Spleen (tissue), 11 donors: ENCODE measurements around the gene CABP2. TPM values are rescaled to one million over a fixed set of nuclear protein-coding genes. Genes with fewer than 3 reads are reported as not detected.

ENCODE experiments used
- DNase-seq: peaks from one replicate; pipeline ENCODE4 v3.0.0-alpha.2; 2020
- H3K27ac ChIP-seq, 8 donors: fragments of 200-600 bp; sonication (generic) in 7 of 8; 1 replicate in 4 of 8; 2 replicates in 4 of 8; pipeline versions ENCODE4 v1.5.0 to v1.8.0; 2016 to 2021; ENCODE audit warnings: inconsistent platforms in 4 of 8, mild to moderate bottlenecking in 4 of 8, moderate library complexity in 1 of 8
- H3K27me3 ChIP-seq, 7 donors: fragments of 200-600 bp; sonication (generic) in 6 of 7; replicated peaks in 1 of 7; 1 replicate in 4 of 7; 2 replicates in 3 of 7; pipeline versions ENCODE4 v1.5.0 to v1.8.0; 2016 to 2021; ENCODE audit warnings: inconsistent platforms in 3 of 7, mild to moderate bottlenecking in 1 of 7
- H3K36me3 ChIP-seq, 6 donors: fragments of 200-600 bp; sonication (generic) in 5 of 6; 1 replicate in 4 of 6; 2 replicates in 2 of 6; pipeline versions ENCODE4 v1.5.0 to v1.8.0; 2016 to 2021; ENCODE audit warnings: inconsistent platforms in 2 of 6
- H3K4me1 ChIP-seq, 6 donors: fragments of 200-600 bp; sonication (generic) in 5 of 6; 1 replicate in 3 of 6; 2 replicates in 3 of 6; pipeline versions ENCODE4 v1.5.0 to v1.8.0; 2016 to 2021; ENCODE audit warnings: inconsistent platforms in 3 of 6
- H3K4me3 ChIP-seq, 8 donors: fragments of 200-600 bp; sonication (generic) in 7 of 8; 1 replicate in 4 of 8; 2 replicates in 4 of 8; pipeline versions ENCODE4 v1.5.0 to v1.8.0; 2016 to 2021; ENCODE audit warnings: inconsistent platforms in 4 of 8, mild to moderate bottlenecking in 4 of 8, moderate library complexity in 2 of 8
- H3K9me3 ChIP-seq, 8 donors: fragments of 200-600 bp; sonication (generic) in 7 of 8; 1 replicate in 4 of 8; 2 replicates in 4 of 8; pipeline versions ENCODE4 v1.5.0 to v1.8.0; 2016 to 2021; ENCODE audit warnings: inconsistent platforms in 4 of 8
- POLR2A ChIP-seq, 3 donors: fragments of 450-650 bp; IDR thresholded peaks; one replicate each; pipeline ENCODE4 v1.5.1; 2017; ENCODE audit warnings: antibody characterized with exemption in 3 of 3, mild to moderate bottlenecking in 1 of 3
- POLR2AphosphoS5 ChIP-seq, 3 donors: sonication (generic); formaldehyde crosslinking; IDR thresholded peaks; one replicate each; pipeline ENCODE4 v1.5.1; 2017; ENCODE audit warnings: antibody characterized with exemption in 3 of 3
- WGBS, 5 donors: extraction: QIAGEN DNeasy Blood & Tissue Kit in 3 of 5; methylation state at CpG; one replicate each; pipeline versions ENCODE4 v1.1.5 to v1.1.7; 2013 to 2018; 5-methylcytosine and 5-hydroxymethylcytosine counted together
- intact Hi-C: fragments of 100-400 bp; cut with DNase I; formaldehyde crosslinking; loops from one replicate; pipeline ENCODE4 v1.15.0; 2023; ENCODE audit warnings: low total_unique reads
- polyA plus RNA-seq, 3 donors: library from polyadenylated mRNA; stranded (reverse); fragments of 200-250 nt; gene quantifications; one replicate each; pipeline ENCODE4 v1.2.1, GENCODE V29; 2013
- total RNA-seq, 7 donors: library from RNA; depleted of rRNA in 3 of 7; stranded (reverse); fragments of >200 nt in 3 of 7; fragmentation: NEBNext Ultra II Directional in 4 of 7; extraction: Animal tissue kit (Norgen Biotek cat#: 25700) in 4 of 7; gene quantifications; one replicate each; pipeline versions ENCODE4 v1.1.0 to v1.2.1, GENCODE V29; 2016 to 2021
- TF ChIP-seq, protein P1 (sequence below), 11 experiments: fragments of 200-600 bp in 7 of 11; fragments of 450-650 bp in 4 of 11; sonication (generic) in 4 of 11; IDR thresholded peaks in 8 of 11; conservative IDR thresholded peaks in 3 of 11; 1 replicate in 7 of 11; 2 replicates in 4 of 11; pipeline versions ENCODE4 v1.4.0 to v1.8.0; 2016 to 2021; ENCODE audit warnings: antibody characterized with exemption in 11 of 11, inconsistent platforms in 4 of 11, mild to moderate bottlenecking in 1 of 11
- donor health status: healthy with polysubstance abuse.
- donor health status: DM: no; HTN: no; CAD: no; lungs with moderate emphysema.
- donor health status: DM: no; HTN: no; CAD: no.
- donor health status: Bipolar disorder and iron deficiency.
- donor health status: healthy.
- donor health status: DM: no; HTN: no; CAD: no.
- donor health status: DM: yes; HTN: yes; CAD: no.

CABP2 gene
- total and polyA plus RNA-seq, 10 donors = not detected

GRCh38 chr11:67500831-67501715 is 22.2 kb downstream of the CABP2 start:
- Histone ChIP-seq H3K4me1 (peaks cover 14 to 58% (median 37%) of the 10 kb centered on the region in 6 donors), H3K4me3 (no peak overlapping the region), H3K27me3 (peaks cover 0 to 23% (median 0%) of the 10 kb centered on the region in 7 donors), H3K36me3 (peaks cover 0 to 76% (median 52%) of the 10 kb centered on the region in 6 donors), H3K9me3 (no peaks in the 10 kb centered on the region), H3K27ac (peak overlapping the region in 1 of 8 donors; percentile 21)
- DNase-seq = no peak
- intact Hi-C loops = no loop called here
- TF ChIP-seq POLR2AphosphoS5 (IDR thresholded peaks at IDR 0.05) = no peak
- no peak for TF ChIP-seq POLR2A (IDR thresholded peaks at IDR 0.05)
- TF ChIP-seq, protein P1, sequence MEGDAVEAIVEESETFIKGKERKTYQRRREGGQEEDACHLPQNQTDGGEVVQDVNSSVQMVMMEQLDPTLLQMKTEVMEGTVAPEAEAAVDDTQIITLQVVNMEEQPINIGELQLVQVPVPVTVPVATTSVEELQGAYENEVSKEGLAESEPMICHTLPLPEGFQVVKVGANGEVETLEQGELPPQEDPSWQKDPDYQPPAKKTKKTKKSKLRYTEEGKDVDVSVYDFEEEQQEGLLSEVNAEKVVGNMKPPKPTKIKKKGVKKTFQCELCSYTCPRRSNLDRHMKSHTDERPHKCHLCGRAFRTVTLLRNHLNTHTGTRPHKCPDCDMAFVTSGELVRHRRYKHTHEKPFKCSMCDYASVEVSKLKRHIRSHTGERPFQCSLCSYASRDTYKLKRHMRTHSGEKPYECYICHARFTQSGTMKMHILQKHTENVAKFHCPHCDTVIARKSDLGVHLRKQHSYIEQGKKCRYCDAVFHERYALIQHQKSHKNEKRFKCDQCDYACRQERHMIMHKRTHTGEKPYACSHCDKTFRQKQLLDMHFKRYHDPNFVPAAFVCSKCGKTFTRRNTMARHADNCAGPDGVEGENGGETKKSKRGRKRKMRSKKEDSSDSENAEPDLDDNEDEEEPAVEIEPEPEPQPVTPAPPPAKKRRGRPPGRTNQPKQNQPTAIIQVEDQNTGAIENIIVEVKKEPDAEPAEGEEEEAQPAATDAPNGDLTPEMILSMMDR (IDR thresholded peaks at IDR 0.05 in 8 of 11, conservative IDR thresholded peaks at IDR 0.05 in 3 of 11) = no peak
- whole genome bisulfite sequencing, 5 donors = 83 to 95% (median 90%) methylated on average over 8 to 9 of the region's 9 CpGs

- H3K27me3 ChIP-seq = peaks cover 0 to 23% (median 0%) of the 10 kb centered on the region in 7 donors
- H3K9me3 ChIP-seq = no peaks in the 10 kb centered on the region
- 78 to 92% (median 82%) methylated on average over 1 of the region's 1 CpG for WGBS, 5 donors
- no peak overlapping the region for H3K4me3 ChIP-seq
- intact Hi-C loops = no loop called here
- H3K4me1 ChIP-seq = peaks cover 8 to 51% (median 31%) of the 10 kb centered on the region in 6 donors
- peaks cover 0 to 82% (median 58%) of the 10 kb centered on the region in 6 donors for H3K36me3 ChIP-seq
- H3K27ac ChIP-seq = no peak overlapping the region
- no peak for DNase-seq
- TF ChIP-seq POLR2A (IDR thresholded peaks at IDR 0.05) (no peak), POLR2AphosphoS5 (IDR thresholded peaks at IDR 0.05) (no peak)
- TF ChIP-seq, protein P1 (IDR thresholded peaks at IDR 0.05 in 8 of 11, conservative IDR thresholded peaks at IDR 0.05 in 3 of 11) = no peak
Measured at GRCh38 chr11:67500484-67500821, 22.8 kb downstream of the CABP2 start.

- intact Hi-C loops = no loop called here
- Histone ChIP-seq H3K9me3 (no peaks in the 10 kb centered on the region), H3K27me3 (peaks cover 0 to 19% (median 0%) of the 10 kb centered on the region in 7 donors), H3K36me3 (peaks cover 0 to 87% (median 63%) of the 10 kb centered on the region in 6 donors), H3K4me3 (no peak overlapping the region), H3K4me1 (peaks cover 6 to 46% (median 26%) of the 10 kb centered on the region in 6 donors), H3K27ac (no peak overlapping the region)
- WGBS, 5 donors = 91 to 95% (median 94%) methylated on average over 12 to 26 of the region's 26 CpGs
- TF ChIP-seq POLR2AphosphoS5 (IDR thresholded peaks at IDR 0.05) (peak in 1 of 3 donors; percentile 35), POLR2A (IDR thresholded peaks at IDR 0.05) (no peak)
- TF ChIP-seq, protein P1 (IDR thresholded peaks at IDR 0.05 in 8 of 11, conservative IDR thresholded peaks at IDR 0.05 in 3 of 11) = no peak
- peak; percentile 72 for DNase-seq
Measured at GRCh38 chr11:67499808-67500483, 23.3 kb downstream of the CABP2 start.

DNA sequence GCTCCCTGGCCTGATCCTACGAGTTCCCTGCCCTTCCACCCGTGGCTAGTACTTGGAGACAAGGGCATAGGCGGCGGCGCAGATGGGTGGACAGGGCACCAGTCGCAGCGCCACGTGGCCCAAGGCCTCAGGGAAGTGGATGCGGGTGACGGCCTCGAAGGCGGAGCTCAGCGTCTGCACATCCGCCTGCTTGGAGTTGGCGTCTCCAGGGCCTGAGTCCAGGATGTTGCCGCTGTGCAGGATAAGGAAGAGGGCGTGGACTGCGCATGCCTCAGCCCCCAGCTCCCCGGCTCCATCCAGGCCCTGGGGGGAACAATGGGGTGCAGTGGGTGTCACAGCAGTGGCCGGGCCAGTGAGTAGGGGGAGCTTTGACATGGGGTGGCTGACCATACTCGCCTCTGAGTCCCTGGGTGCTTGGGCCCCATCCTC is 24.7 kb downstream of the CABP2 start:
- Histone ChIP-seq H3K27ac (no peak overlapping the region), H3K9me3 (no peaks in the 10 kb centered on the region), H3K27me3 (peaks cover 0 to 5% (median 0%) of the 10 kb centered on the region in 7 donors), H3K4me3 (no peak overlapping the region), H3K36me3 (peaks cover 0 to 100% (median 76%) of the 10 kb centered on the region in 6 donors), H3K4me1 (peaks cover 3 to 32% (median 14%) of the 10 kb centered on the region in 6 donors)
- peak; percentile 75 for DNase-seq
- TF ChIP-seq, protein P1 (IDR thresholded peaks at IDR 0.05 in 8 of 11, conservative IDR thresholded peaks at IDR 0.05 in 3 of 11) = no peak
- TF ChIP-seq POLR2A (IDR thresholded peaks at IDR 0.05) = no peak
- peak in 2 of 3 donors; percentile 57 to 70 for TF ChIP-seq POLR2AphosphoS5 (IDR thresholded peaks at IDR 0.05)
- 69 to 93% (median 84%) methylated on average over 11 to 21 of the region's 21 CpGs for WGBS, 5 donors
- intact Hi-C loops = no loop called here
